Measurements from ENCODE around the gene ITPR3. TPM values are rescaled to one million over a fixed set of nuclear protein-coding genes. Genes with fewer than 3 reads are reported as not detected.
"Not testable (repeated sequence)": the region's sequence is repeated elsewhere in the genome, so short reads cannot be mapped to it uniquely, and the experiment has no call there.

ITPR3 gene
- total RNA-seq, 2 experiments from 2014 or later: 56.6 to 83.5 TPM

GRCh38 chr6:33627876-33628275, 6.8 kb downstream of the ITPR3 start:
- no peaks in the 10 kb centered on the region for H3K9me2 ChIP-seq (ENCODE audit: insufficient read depth, low read length)
- no peaks in the 10 kb centered on the region for H3K9me3 ChIP-seq (ENCODE audit: low read length)
- peak overlapping the region; percentile 54 for H3K4me3 ChIP-seq (ENCODE audit: low read depth, low read length, poor library complexity, severe bottlenecking)
- intact Hi-C loops (cut with micrococcal nuclease; ENCODE audit: unreplicated experiment): loop anchor here (2.0 kb wide), 1 partner anchor 37 kb away; no protein-coding TSS in a partner anchor
- H4K20me1 ChIP-seq (ENCODE audit: insufficient read depth, low read length): peaks cover 5% of the 10 kb centered on the region
- H2AFZ ChIP-seq (ENCODE audit: low read length): no peak overlapping the region
- TF ChIP-seq EZH2phosphoT487 (IDR thresholded peaks at IDR 0.05; ENCODE audit: borderline replicate concordance, low read depth, low read length) (no peak), CTCF (conservative IDR thresholded peaks at IDR 0.05; ENCODE audit: low read length) (no peak)
- H3K27ac ChIP-seq (ENCODE audit: low read depth, low read length, poor library complexity, severe bottlenecking): peak overlapping the region; percentile 85
- DNase-seq (ENCODE audit: low spot score): no peak
- CTCF ChIA-PET (ENCODE audit: unreplicated experiment): interaction anchor here (0.9 kb wide), 1 partner anchor 21 kb away, joined by 3 read pairs; no protein-coding TSS in a partner anchor
- H3K4me1 ChIP-seq (ENCODE audit: insufficient read depth, low read length, poor library complexity, severe bottlenecking): peaks cover 88% of the 10 kb centered on the region
- H3K36me3 ChIP-seq (ENCODE audit: insufficient read depth, low read length): peaks cover 75% of the 10 kb centered on the region
- POLR2A ChIA-PET: interaction anchor here (0.8 to 1.0 kb wide), 2 partner anchors 34 to 187 kb away, joined by 3 read pairs; no protein-coding TSS in a partner anchor
- BruUV-seq (replicated peaks): no TSS peak
- peaks cover 93% of the 10 kb centered on the region for H3K79me2 ChIP-seq (ENCODE audit: insufficient read depth, low read depth, low read length)
- peak overlapping the region; percentile 81 for H3K4me2 ChIP-seq (ENCODE audit: low read length)

DNA sequence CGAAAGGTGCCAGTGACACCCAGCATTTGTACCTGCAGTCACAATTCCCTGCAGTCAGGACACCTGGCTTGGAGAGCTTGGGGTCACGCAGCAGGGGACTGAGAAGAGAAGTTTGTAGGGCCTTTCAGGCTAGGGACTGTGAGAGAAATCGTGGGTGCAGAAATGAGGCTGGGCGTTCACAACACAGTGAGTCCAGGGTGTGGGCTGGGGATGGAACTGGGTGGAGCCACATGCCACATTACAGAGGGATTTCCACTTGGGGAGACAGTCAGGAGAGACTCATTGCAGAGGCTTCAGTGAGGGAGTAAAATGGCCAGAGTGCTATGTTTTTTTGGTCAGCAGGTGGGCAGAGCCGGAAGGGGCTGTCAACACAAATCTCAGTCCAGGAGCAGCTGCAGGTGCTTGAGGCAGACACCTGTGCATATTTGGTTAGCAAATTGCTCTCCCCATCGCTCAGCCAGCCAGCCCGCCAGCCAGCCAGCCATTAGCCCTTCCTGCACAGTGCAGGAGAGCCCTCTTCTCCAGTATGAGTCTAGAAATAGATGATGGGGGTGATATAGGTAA, 7.4 kb downstream of the ITPR3 start:
- H3K4me2 ChIP-seq (ENCODE audit: low read length): peak overlapping the region; percentile 81
- intact Hi-C loops (cut with micrococcal nuclease; ENCODE audit: unreplicated experiment): loop anchor here (2.0 kb wide), 1 partner anchor 38 kb away; no protein-coding TSS in a partner anchor
- TF ChIP-seq CTCF (conservative IDR thresholded peaks at IDR 0.05; ENCODE audit: low read length): no peak
- TF ChIP-seq EZH2phosphoT487 (IDR thresholded peaks at IDR 0.05; ENCODE audit: borderline replicate concordance, low read depth, low read length): no peak
- peaks cover 70% of the 10 kb centered on the region for H3K36me3 ChIP-seq (ENCODE audit: insufficient read depth, low read length)
- CTCF ChIA-PET (ENCODE audit: unreplicated experiment): interaction anchor here (0.9 kb wide), 1 partner anchor 21 kb away, joined by 3 read pairs; no protein-coding TSS in a partner anchor
- peaks cover 88% of the 10 kb centered on the region for H3K4me1 ChIP-seq (ENCODE audit: insufficient read depth, low read length, poor library complexity, severe bottlenecking)
- H2AFZ ChIP-seq (ENCODE audit: low read length): no peak overlapping the region
- peaks cover 6% of the 10 kb centered on the region; the same call in 1 of the 2 replicates for H4K20me1 ChIP-seq (ENCODE audit: insufficient read depth, low read length)
- POLR2A ChIA-PET: interaction anchor here (0.6 to 1.0 kb wide), 3 partner anchors 32 to 39 kb away, joined by 3 to 7 read pairs (median 4); no protein-coding TSS in a partner anchor
- peaks cover 92% of the 10 kb centered on the region for H3K79me2 ChIP-seq (ENCODE audit: insufficient read depth, low read depth, low read length)
- H3K27ac ChIP-seq (ENCODE audit: low read depth, low read length, poor library complexity, severe bottlenecking): peak overlapping the region; percentile 85
- BruUV-seq (replicated peaks): no TSS peak
- H3K9me2 ChIP-seq (ENCODE audit: insufficient read depth, low read length): no peaks in the 10 kb centered on the region
- H3K9me3 ChIP-seq (ENCODE audit: low read length): no peaks in the 10 kb centered on the region
- H3K4me3 ChIP-seq (ENCODE audit: low read depth, low read length, poor library complexity, severe bottlenecking): peak overlapping the region; percentile 54
- peak; percentile 85 for DNase-seq (ENCODE audit: low spot score)

GRCh38 chr6:33630014-33630413, 8.9 kb downstream of the ITPR3 start:
- no TSS peak for BruUV-seq (replicated peaks)
- H4K20me1 ChIP-seq (ENCODE audit: insufficient read depth, low read length): peaks cover 17% of the 10 kb centered on the region
- ChIA-PET CTCF (ENCODE audit: unreplicated experiment) (no interaction called here), POLR2A (interaction anchor here (0.7 to 1.9 kb wide), 2 partner anchors 9 to 51 kb away, joined by 3 to 5 read pairs; partner anchors contain the start of gene ITPR3)
- H3K36me3 ChIP-seq (ENCODE audit: insufficient read depth, low read length): peaks cover 64% of the 10 kb centered on the region
- H3K4me2 ChIP-seq (ENCODE audit: low read length): no peak overlapping the region
- TF ChIP-seq EZH2phosphoT487 (IDR thresholded peaks at IDR 0.05; ENCODE audit: borderline replicate concordance, low read depth, low read length) (no peak), CTCF (conservative IDR thresholded peaks at IDR 0.05; ENCODE audit: low read length) (no peak)
- H3K4me1 ChIP-seq (ENCODE audit: insufficient read depth, low read length, poor library complexity, severe bottlenecking): peaks cover 85% of the 10 kb centered on the region
- H3K79me2 ChIP-seq (ENCODE audit: insufficient read depth, low read depth, low read length): peaks cover 89% of the 10 kb centered on the region
- H3K27ac ChIP-seq (ENCODE audit: low read depth, low read length, poor library complexity, severe bottlenecking): peak overlapping the region; percentile 9
- intact Hi-C loops (cut with micrococcal nuclease; ENCODE audit: unreplicated experiment): no loop called here
- no peak overlapping the region for H2AFZ ChIP-seq (ENCODE audit: low read length)
- H3K4me3 ChIP-seq (ENCODE audit: low read depth, low read length, poor library complexity, severe bottlenecking): no peak overlapping the region
- H3K9me2 ChIP-seq (ENCODE audit: insufficient read depth, low read length): no peaks in the 10 kb centered on the region
- DNase-seq (ENCODE audit: low spot score): no peak
- H3K9me3 ChIP-seq (ENCODE audit: low read length): no peaks in the 10 kb centered on the region

GRCh38 chr6:33631521-33631920, 10.4 kb downstream of the ITPR3 start:
- H3K4me3 ChIP-seq (ENCODE audit: low read depth, low read length, poor library complexity, severe bottlenecking); intact Hi-C loops (cut with micrococcal nuclease; ENCODE audit: unreplicated experiment); CTCF ChIA-PET (ENCODE audit: unreplicated experiment); DNase-seq (ENCODE audit: low spot score); H3K9me3 ChIP-seq (ENCODE audit: low read length); H3K27ac ChIP-seq (ENCODE audit: low read depth, low read length, poor library complexity, severe bottlenecking); H3K4me2 ChIP-seq (ENCODE audit: low read length); POLR2A ChIA-PET; H2AFZ ChIP-seq (ENCODE audit: low read length); H3K9me2 ChIP-seq (ENCODE audit: insufficient read depth, low read length); BruUV-seq (replicated peaks): not testable (repeated sequence)
- H3K36me3 ChIP-seq (ENCODE audit: insufficient read depth, low read length): peaks cover 64% of the 10 kb centered on the region
- peaks cover 90% of the 10 kb centered on the region for H3K79me2 ChIP-seq (ENCODE audit: insufficient read depth, low read depth, low read length)
- peaks cover 72% of the 10 kb centered on the region for H3K4me1 ChIP-seq (ENCODE audit: insufficient read depth, low read length, poor library complexity, severe bottlenecking)
- H4K20me1 ChIP-seq (ENCODE audit: insufficient read depth, low read length): peaks cover 27% of the 10 kb centered on the region
